GM23248 (cell line): Measurements from ENCODE around the gene ST6GAL1. TPM values are rescaled to one million over a fixed set of nuclear protein-coding genes. Genes with fewer than 3 reads are reported as not detected.
"Not testable (repeated sequence)": the region's sequence is repeated elsewhere in the genome, so short reads cannot be mapped to it uniquely, and the experiment has no call there.

Experiments used
- DNase-seq: peaks from one replicate; pipeline ENCODE4 v3.0.0-alpha.2; 2015
- H2AFZ ChIP-seq: fragments of 200-600 bp; sonication (generic); 2 replicates; pipeline ENCODE4 v1.6.1; 2016; ENCODE audit warnings: antibody characterized with exemption
- H3F3A ChIP-seq: fragments of 200-600 bp; sonication (generic); 2 replicates; pipeline ENCODE4 v1.6.1; 2016; ENCODE audit warnings: mild to moderate bottlenecking, antibody characterized with exemption, mixed run types; ENCODE audit not compliant: insufficient read depth
- H3K27ac ChIP-seq: fragments of 200-600 bp; sonication (generic); 2 replicates; pipeline ENCODE4 v1.5.1; 2016; ENCODE audit warnings: mild to moderate bottlenecking
- H3K27me3 ChIP-seq: fragments of 200-600 bp; sonication (generic); replicated peaks from 2 replicates; pipeline ENCODE4 v1.6.1; 2016; ENCODE audit warnings: mild to moderate bottlenecking; ENCODE audit not compliant: insufficient read depth
- H3K36me3 ChIP-seq: fragments of 200-600 bp; sonication (generic); 2 replicates; pipeline ENCODE4 v1.6.1; 2016; ENCODE audit warnings: low read depth, mild to moderate bottlenecking
- H3K4me1 ChIP-seq: fragments of 200-600 bp; sonication (generic); 2 replicates; pipeline ENCODE4 v1.6.1; 2016; ENCODE audit warnings: mild to moderate bottlenecking; ENCODE audit not compliant: insufficient read depth
- H3K4me2 ChIP-seq: fragments of 200-600 bp; sonication (generic); one replicate; pipeline ENCODE4 v1.6.1; 2016; ENCODE audit warnings: mild to moderate bottlenecking; ENCODE audit not compliant: unreplicated experiment
- H3K4me3 ChIP-seq: fragments of 200-600 bp; sonication (generic); 2 replicates; pipeline ENCODE4 v1.5.1; 2016; ENCODE audit warnings: mild to moderate bottlenecking
- H3K79me2 ChIP-seq: fragments of 200-600 bp; sonication (generic); 2 replicates; pipeline ENCODE4 v1.6.1; 2016; ENCODE audit warnings: mild to moderate bottlenecking; ENCODE audit not compliant: insufficient read depth
- H3K9ac ChIP-seq: fragments of 200-600 bp; sonication (generic); 2 replicates; pipeline ENCODE4 v1.6.1; 2016; ENCODE audit warnings: mild to moderate bottlenecking
- H3K9me2 ChIP-seq: fragments of 200-600 bp; sonication (generic); 2 replicates; pipeline ENCODE4 v1.6.1; 2016; ENCODE audit warnings: mixed run types, mild to moderate bottlenecking, moderate library complexity; ENCODE audit not compliant: insufficient read depth
- H3K9me3 ChIP-seq: fragments of 200-600 bp; sonication (generic); one replicate; pipeline ENCODE4 v1.6.1; 2017; ENCODE audit warnings: low read depth
- H4K20me1 ChIP-seq: fragments of 200-600 bp; sonication (generic); 2 replicates; pipeline ENCODE4 v1.6.0; 2016; ENCODE audit not compliant: insufficient read depth
- EZH2 ChIP-seq: fragments of 200-600 bp; sonication (generic); IDR thresholded peaks from 2 replicates; pipeline ENCODE4 v1.6.1; 2018; ENCODE audit warnings: antibody characterized with exemption, mild to moderate bottlenecking; ENCODE audit not compliant: insufficient read depth, poor library complexity, severe bottlenecking
- EZH2phosphoT487 ChIP-seq: fragments of 200-600 bp; sonication (generic); IDR thresholded peaks from 2 replicates; pipeline ENCODE4 v1.6.1; 2018; ENCODE audit warnings: antibody characterized with exemption, moderate library complexity, mild to moderate bottlenecking, low read depth; ENCODE audit not compliant: insufficient read depth
- WGBS, 2 experiments: methylation state at CpG; one replicate each; pipeline ENCODE4 v1.1.6; 2015 to 2017; ENCODE audit warnings: low lambda C conversion rate in 2 of 2, low coverage in 1 of 2; ENCODE audit errors: missing lambda C conversion rate in 2 of 2; 5-methylcytosine and 5-hydroxymethylcytosine counted together
- in situ Hi-C: fragments of 300-500 bp; cut with MboI; formaldehyde crosslinking; loops from 2 replicates; pipeline ENCODE4 v1.15.0; 2020
- polyA plus RNA-seq: library from polyadenylated mRNA; unstranded; fragments of >200 nt; fragmentation: Nextera tagmentation; extraction: Ambion mirVana; gene quantifications from 2 replicates; pipeline ENCODE4 v1.2.1, GENCODE V29; 2016
- total RNA-seq: library from RNA; depleted of rRNA; stranded (reverse); fragments of >200 nt; shearing (Covaris generic); gene quantifications from 2 replicates; pipeline ENCODE4 v1.2.3, GENCODE V29; 2014

ST6GAL1 gene
- total and polyA plus RNA-seq, 2 experiments from 2014 or later, result 0.20 TPM; not detected in 1

- no peak for DNase-seq
- H3F3A ChIP-seq, result no peaks in the 10 kb centered on the region
- no peaks in the 10 kb centered on the region for H3K9me2 ChIP-seq
- no peak overlapping the region for H3K4me2 ChIP-seq
- TF ChIP-seq EZH2, result no peak
- TF ChIP-seq EZH2phosphoT487, result no peak
- no peaks in the 10 kb centered on the region for H3K4me1 ChIP-seq
- H3K4me3 ChIP-seq, result no peak overlapping the region
- in situ Hi-C loops, result no loop called here
- H2AFZ ChIP-seq, result no peak overlapping the region
- H3K36me3 ChIP-seq, result no peaks in the 10 kb centered on the region
- no peak overlapping the region for H3K9ac ChIP-seq
- H3K27me3 ChIP-seq, result no peaks in the 10 kb centered on the region
- no peaks in the 10 kb centered on the region for H3K9me3 ChIP-seq
- no peak overlapping the region for H3K27ac ChIP-seq
- H4K20me1 ChIP-seq, result no peaks in the 10 kb centered on the region
- no peaks in the 10 kb centered on the region for H3K79me2 ChIP-seq
- WGBS, 2 experiments, result 41 to 44% methylated on average over 5 of the region's 5 CpGs
Observed at GRCh38 chr3:187051066-187051465, 120.7 kb downstream of the ST6GAL1 start.

- Histone ChIP-seq H3K4me3 (no peak overlapping the region), H3K9me3 (no peaks in the 10 kb centered on the region), H3K4me2 (no peak overlapping the region), H3K36me3 (no peaks in the 10 kb centered on the region), H3K9me2 (no peaks in the 10 kb centered on the region), H4K20me1 (no peaks in the 10 kb centered on the region), H3K4me1 (no peaks in the 10 kb centered on the region), H3K27ac (no peak overlapping the region), H3K9ac (no peak overlapping the region), H3K27me3 (no peaks in the 10 kb centered on the region), H2AFZ (no peak overlapping the region), H3K79me2 (no peaks in the 10 kb centered on the region), H3F3A (no peaks in the 10 kb centered on the region)
- no peak for DNase-seq
- 56 to 57% methylated on average over 3 of the region's 3 CpGs for WGBS, 2 experiments
- no peak for TF ChIP-seq EZH2phosphoT487
- TF ChIP-seq EZH2, result no peak
- in situ Hi-C loops, result no loop called here
Observed at GRCh38 chr3:187051724-187052366, 121.5 kb downstream of the ST6GAL1 start.

DNA sequence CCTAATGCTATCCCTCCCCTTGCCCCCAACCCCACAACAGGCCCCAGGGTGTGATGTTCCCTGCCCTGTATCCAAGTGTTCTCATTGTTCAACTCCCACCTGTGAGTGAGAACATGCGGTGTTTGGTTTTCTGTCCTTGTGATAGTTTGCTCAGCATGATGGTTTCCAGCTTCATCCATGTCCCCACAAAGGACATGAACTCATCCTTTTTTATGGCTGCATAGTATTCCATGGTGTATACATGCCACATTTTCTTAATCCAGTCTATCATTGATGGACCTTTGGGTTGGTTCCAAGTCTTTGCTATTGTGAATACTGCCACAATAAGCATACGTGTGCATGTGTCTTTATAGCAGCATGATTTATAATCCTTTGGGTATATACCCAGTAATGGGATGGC is 122.1 kb downstream of the ST6GAL1 start:
- DNase-seq, H3K27ac ChIP-seq, H3K9me3 ChIP-seq, H3F3A ChIP-seq, H4K20me1 ChIP-seq, H3K4me2 ChIP-seq, H3K36me3 ChIP-seq, in situ Hi-C loops, H3K27me3 ChIP-seq, H3K4me1 ChIP-seq, H3K9ac ChIP-seq, H2AFZ ChIP-seq, H3K4me3 ChIP-seq, H3K9me2 ChIP-seq, H3K79me2 ChIP-seq: not testable (repeated sequence)
- 77% methylated on average over 2 of the region's 2 CpGs for WGBS, 2 experiments

DNA sequence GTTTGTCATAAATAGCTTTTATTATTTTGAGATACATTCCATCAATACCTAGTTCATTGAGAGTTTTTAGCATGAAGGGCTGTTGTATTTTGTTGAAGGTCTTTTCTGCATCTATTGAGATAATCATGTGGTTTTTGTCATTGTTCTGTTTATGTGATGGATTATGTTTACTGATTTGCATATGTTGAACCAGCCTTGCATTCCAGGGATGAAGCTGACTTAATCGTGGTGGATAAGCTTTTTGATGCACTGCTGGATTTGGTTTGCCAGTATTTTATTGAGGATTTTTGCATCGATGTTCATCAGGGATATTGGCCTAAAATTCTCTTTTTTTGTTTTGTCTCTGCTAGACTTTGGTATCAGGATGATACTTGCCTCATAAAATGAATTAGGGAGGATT is 124.1 kb downstream of the ST6GAL1 start:
- 25 to 46% methylated on average over 2 of the region's 2 CpGs for WGBS, 2 experiments
- in situ Hi-C loops, H3K4me3 ChIP-seq: not testable (repeated sequence)

GRCh38 chr3:187057803-187058202 is 127.5 kb downstream of the ST6GAL1 start:
- peaks cover 12% of the 10 kb centered on the region; the same call in 1 of the 2 replicates for H3F3A ChIP-seq
- H2AFZ ChIP-seq, H3K4me3 ChIP-seq, H3K4me1 ChIP-seq, H3K27me3 ChIP-seq, H3K4me2 ChIP-seq, H3K9ac ChIP-seq, H3K9me3 ChIP-seq, H4K20me1 ChIP-seq, H3K36me3 ChIP-seq, in situ Hi-C loops, H3K9me2 ChIP-seq, DNase-seq, H3K79me2 ChIP-seq, H3K27ac ChIP-seq: not testable (repeated sequence)
- 72 to 87% methylated on average over 10 of the region's 10 CpGs for WGBS, 2 experiments

More for the DNA sequence above, 124.1 kb downstream of the ST6GAL1 start:
- not testable (repeated sequence) for H3K4me1 ChIP-seq, DNase-seq, H3K36me3 ChIP-seq, H3K9me2 ChIP-seq, H3K79me2 ChIP-seq, H3K27me3 ChIP-seq, H3K27ac ChIP-seq, H3K9ac ChIP-seq, H3K9me3 ChIP-seq, H4K20me1 ChIP-seq, H3F3A ChIP-seq, H2AFZ ChIP-seq, H3K4me2 ChIP-seq
